Breast epithelium (tissue), 4 donors: ENCODE data around the gene SPRING1. TPM values are rescaled to one million over a fixed set of nuclear protein-coding genes. Genes with fewer than 3 reads are reported as not detected.
"Not testable (repeated sequence)": the region's sequence is repeated elsewhere in the genome, so short reads cannot be mapped to it uniquely, and the experiment has no call there.

Experiments
- DNase-seq, 2 donors: peaks; one replicate each; pipeline ENCODE4 v3.0.0-alpha.2; 2019; ENCODE audit warnings: low spot score in 2 of 2
- H3K27ac ChIP-seq, 2 donors: fragments of 200-600 bp; sonication (generic) in 1 of 2; one replicate each; pipeline ENCODE4 v1.5.1; 2016 to 2019; ENCODE audit warnings: mild to moderate bottlenecking in 1 of 2
- H3K27me3 ChIP-seq, 2 donors: fragments of 200-600 bp; sonication (generic) in 1 of 2; one replicate each; pipeline versions ENCODE4 v1.5.1 to v1.6.0; 2017 to 2019; ENCODE audit warnings: control low read depth in 1 of 2, mild to moderate bottlenecking in 1 of 2
- H3K36me3 ChIP-seq: fragments of 200-600 bp; one replicate; pipeline ENCODE4 v1.5.1; 2019
- H3K4me1 ChIP-seq, 2 donors: fragments of 200-600 bp; sonication (generic); one replicate each; pipeline ENCODE4 v1.5.1; 2016 to 2019; ENCODE audit warnings: control low read depth in 1 of 2
- H3K4me3 ChIP-seq, 3 donors: fragments of 200-600 bp; sonication (generic); 1 replicate in 2 of 3; 2 replicates in 1 of 3; pipeline ENCODE4 v1.5.1; 2016 to 2019; ENCODE audit warnings: mild to moderate bottlenecking in 3 of 3, moderate library complexity in 2 of 3
- H3K9me3 ChIP-seq, 2 donors: fragments of 200-600 bp; sonication (generic) in 1 of 2; one replicate each; pipeline ENCODE4 v1.5.1; 2016 to 2019; ENCODE audit warnings: control low read depth in 1 of 2
- POLR2A ChIP-seq: fragments of 450-650 bp; IDR thresholded peaks from one replicate; pipeline ENCODE4 v1.6.1; 2016; ENCODE audit warnings: antibody characterized with exemption, mild to moderate bottlenecking, moderate library complexity
- POLR2AphosphoS5 ChIP-seq, 3 donors: sonication (generic); formaldehyde crosslinking; IDR thresholded peaks; one replicate each; pipeline ENCODE4 v1.6.1; 2017; ENCODE audit warnings: antibody characterized with exemption in 3 of 3
- intact Hi-C: fragments of 100-400 bp; cut with DNase I; formaldehyde crosslinking; loops from one replicate; pipeline ENCODE4 v1.15.1; 2023; ENCODE audit warnings: low total_unique reads
- total RNA-seq, 3 donors: library from RNA; depleted of rRNA; stranded (reverse); fragments of >200 nt; gene quantifications; one replicate each; pipeline ENCODE4 v1.1.0, GENCODE V29; 2016
- TF ChIP-seq, protein P1 (sequence below), 3 donors: fragments of 450-650 bp; IDR thresholded peaks; one replicate each; pipeline ENCODE4 v1.5.1; 2016 to 2017; ENCODE audit warnings: antibody characterized with exemption in 3 of 3, mild to moderate bottlenecking in 3 of 3, moderate library complexity in 3 of 3

Gene SPRING1
- total RNA-seq, 3 donors from 2014 or later, result 13.8 to 18.4 (median 15.7) TPM

DNA sequence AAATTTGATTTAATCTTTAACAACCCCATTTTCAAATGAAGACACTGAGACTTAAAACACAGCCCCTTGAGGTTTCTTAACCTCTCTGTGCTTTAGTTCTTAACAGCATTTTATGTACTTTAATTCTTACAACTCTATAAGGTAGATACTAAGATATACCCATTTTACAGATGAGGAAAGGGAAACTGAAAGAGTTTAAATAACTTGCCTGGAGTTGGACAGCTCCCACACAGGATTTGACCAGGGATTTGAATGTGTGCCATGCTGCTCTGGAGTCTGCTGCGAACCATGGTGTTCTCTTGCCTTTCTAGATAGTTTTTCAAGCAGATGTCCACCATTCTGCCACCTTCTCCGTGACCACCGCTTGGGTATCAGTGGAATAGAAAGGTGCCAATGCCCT, 28.4 kb upstream of the SPRING1 start:
- intact Hi-C loops, result no loop called here
- Histone ChIP-seq H3K4me3 (no peak overlapping the region), H3K27ac (no peak overlapping the region), H3K4me1 (no peaks in the 10 kb centered on the region), H3K9me3 (no peaks in the 10 kb centered on the region), H3K27me3 (no peaks in the 10 kb centered on the region), H3K36me3 (no peaks in the 10 kb centered on the region)
- DNase-seq, result no peak
- TF ChIP-seq POLR2AphosphoS5 (IDR thresholded peaks at IDR 0.05), result no peak
- TF ChIP-seq, protein P1, sequence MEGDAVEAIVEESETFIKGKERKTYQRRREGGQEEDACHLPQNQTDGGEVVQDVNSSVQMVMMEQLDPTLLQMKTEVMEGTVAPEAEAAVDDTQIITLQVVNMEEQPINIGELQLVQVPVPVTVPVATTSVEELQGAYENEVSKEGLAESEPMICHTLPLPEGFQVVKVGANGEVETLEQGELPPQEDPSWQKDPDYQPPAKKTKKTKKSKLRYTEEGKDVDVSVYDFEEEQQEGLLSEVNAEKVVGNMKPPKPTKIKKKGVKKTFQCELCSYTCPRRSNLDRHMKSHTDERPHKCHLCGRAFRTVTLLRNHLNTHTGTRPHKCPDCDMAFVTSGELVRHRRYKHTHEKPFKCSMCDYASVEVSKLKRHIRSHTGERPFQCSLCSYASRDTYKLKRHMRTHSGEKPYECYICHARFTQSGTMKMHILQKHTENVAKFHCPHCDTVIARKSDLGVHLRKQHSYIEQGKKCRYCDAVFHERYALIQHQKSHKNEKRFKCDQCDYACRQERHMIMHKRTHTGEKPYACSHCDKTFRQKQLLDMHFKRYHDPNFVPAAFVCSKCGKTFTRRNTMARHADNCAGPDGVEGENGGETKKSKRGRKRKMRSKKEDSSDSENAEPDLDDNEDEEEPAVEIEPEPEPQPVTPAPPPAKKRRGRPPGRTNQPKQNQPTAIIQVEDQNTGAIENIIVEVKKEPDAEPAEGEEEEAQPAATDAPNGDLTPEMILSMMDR (IDR thresholded peaks at IDR 0.05), result no peak
- TF ChIP-seq POLR2A, result no peak

DNA sequence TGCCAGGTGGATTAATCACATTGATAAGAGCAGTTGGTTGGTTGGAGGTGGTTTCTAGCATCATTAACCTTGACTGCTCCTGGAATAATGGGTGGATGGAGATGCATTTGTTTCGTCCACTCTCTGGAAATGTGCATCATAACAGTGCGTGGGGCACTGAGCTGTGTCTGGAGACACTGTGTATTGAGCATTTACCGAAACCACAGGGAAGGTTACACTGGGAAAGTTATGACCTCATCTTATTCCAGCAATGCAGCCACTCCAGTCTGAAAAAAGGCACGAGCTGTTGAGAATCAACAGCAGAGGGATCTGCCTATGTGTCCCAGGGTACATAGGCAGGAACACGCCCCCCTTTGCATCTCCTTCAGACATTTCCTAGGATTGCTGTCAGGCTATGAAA, 27.4 kb upstream of the SPRING1 start:
- Histone ChIP-seq H3K9me3 (no peaks in the 10 kb centered on the region), H3K4me1 (no peaks in the 10 kb centered on the region), H3K36me3 (no peaks in the 10 kb centered on the region), H3K4me3 (no peak overlapping the region), H3K27ac (no peak overlapping the region), H3K27me3 (no peaks in the 10 kb centered on the region)
- no peak for TF ChIP-seq POLR2AphosphoS5 (IDR thresholded peaks at IDR 0.05)
- no peak for TF ChIP-seq POLR2A
- TF ChIP-seq, protein P1 (IDR thresholded peaks at IDR 0.05), result no peak
- no peak for DNase-seq
- intact Hi-C loops, result no loop called here

DNA sequence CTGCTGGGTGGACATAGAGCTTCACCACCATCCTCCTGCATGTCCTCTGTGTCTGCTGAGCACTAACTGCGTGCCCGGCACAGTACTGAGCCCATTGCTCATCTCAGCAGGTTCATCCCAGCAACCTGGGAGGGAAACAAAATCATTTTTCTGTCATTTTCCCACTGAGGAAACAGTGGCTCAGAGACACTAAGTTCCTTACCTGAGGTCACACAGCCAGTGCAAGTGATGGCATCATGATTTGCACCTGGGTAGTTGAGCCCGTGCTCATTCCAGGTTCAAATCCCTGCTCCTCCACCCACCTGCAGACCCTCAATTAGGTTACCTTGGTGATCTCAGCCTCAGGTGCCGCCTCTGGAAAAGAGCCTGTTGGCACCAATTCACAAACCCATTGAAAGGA, 23.6 kb upstream of the SPRING1 start:
- Histone ChIP-seq H3K27ac (no peak overlapping the region), H3K9me3 (no peaks in the 10 kb centered on the region), H3K4me3 (no peak overlapping the region), H3K36me3 (no peaks in the 10 kb centered on the region), H3K4me1 (no peaks in the 10 kb centered on the region), H3K27me3 (no peaks in the 10 kb centered on the region)
- DNase-seq, result no peak
- TF ChIP-seq POLR2A (no peak), POLR2AphosphoS5 (IDR thresholded peaks at IDR 0.05) (no peak)
- TF ChIP-seq, protein P1 (IDR thresholded peaks at IDR 0.05), result no peak
- intact Hi-C loops, result no loop called here

DNA sequence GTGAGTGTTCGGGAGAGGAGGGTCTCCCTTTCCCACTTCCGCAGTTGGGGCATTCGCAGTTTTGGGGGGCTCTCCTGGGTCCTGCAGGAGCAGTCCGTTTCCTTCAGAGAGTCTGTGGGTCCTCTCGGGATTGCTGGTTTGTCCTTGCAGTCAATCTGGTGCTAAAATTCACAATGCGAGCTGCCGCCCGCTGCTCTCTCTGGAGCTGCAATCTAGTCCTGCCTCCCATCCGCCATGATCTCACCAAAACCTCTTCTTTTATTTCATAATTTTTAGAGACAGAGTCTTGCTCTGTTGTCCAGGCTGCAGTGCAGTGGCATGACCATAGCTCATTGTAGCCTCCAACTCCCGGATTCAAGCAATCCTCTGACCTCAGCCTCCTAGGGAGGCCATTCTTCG, 22.8 kb upstream of the SPRING1 start:
- no peak overlapping the region for H3K4me3 ChIP-seq
- TF ChIP-seq POLR2A (no peak), POLR2AphosphoS5 (IDR thresholded peaks at IDR 0.05) (no peak)
- TF ChIP-seq, protein P1 (IDR thresholded peaks at IDR 0.05), result no peak
- H3K27me3 ChIP-seq, result no peaks in the 10 kb centered on the region
- no peaks in the 10 kb centered on the region for H3K9me3 ChIP-seq
- no peak for DNase-seq
- H3K4me1 ChIP-seq, result no peaks in the 10 kb centered on the region
- H3K27ac ChIP-seq, result no peak overlapping the region
- intact Hi-C loops, result loop anchor here (1.0 kb wide), 1 partner anchor 24 kb away; no protein-coding TSS in a partner anchor
- H3K36me3 ChIP-seq, result no peaks in the 10 kb centered on the region

DNA sequence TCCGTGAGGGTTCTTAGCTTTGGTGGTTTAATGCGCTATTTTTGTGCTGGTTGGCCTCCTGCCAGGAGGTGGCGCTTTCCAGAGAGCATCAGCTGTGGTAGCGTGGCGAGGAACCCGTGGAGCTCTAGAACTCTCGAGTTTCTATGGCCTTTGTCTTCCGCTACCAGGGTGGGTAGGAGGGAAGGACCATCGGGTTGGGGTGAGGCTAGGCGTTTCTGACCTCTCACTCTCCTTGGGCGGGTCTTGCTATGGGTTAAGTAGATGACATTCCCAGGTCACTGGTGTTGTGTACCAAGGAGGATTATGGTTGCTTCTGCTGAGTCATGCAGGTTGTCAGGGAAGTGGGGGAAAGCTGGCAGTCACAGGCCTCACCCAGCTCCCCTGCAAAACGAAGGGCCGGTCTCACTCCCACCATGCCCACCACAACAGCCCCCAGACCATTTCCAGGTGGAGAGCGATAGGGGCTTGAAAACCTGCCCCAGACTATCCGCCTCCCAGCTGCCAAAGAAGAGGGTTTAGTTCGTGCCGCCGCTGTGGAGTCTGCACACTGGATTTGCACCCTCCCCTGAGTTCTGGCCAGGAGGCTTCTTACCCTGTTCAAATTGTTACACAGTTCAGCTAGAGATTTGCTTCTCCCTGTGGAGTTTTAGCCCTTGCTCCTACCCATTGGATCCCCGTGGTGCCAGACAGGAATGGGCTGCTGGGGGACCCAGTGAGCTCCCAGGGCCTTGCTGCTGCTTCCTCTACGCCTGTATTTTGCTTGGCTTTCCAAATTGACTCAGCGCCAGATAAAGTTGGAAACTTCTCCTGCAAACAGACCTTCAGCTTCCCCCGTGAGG, 22.1 kb upstream of the SPRING1 start:
- Histone ChIP-seq H3K36me3 (no peaks in the 10 kb centered on the region), H3K4me1 (no peaks in the 10 kb centered on the region), H3K27ac (no peak overlapping the region), H3K27me3 (no peaks in the 10 kb centered on the region), H3K4me3 (no peak overlapping the region), H3K9me3 (no peaks in the 10 kb centered on the region)
- DNase-seq, result no peak
- TF ChIP-seq POLR2A, result no peak
- TF ChIP-seq, protein P1 (IDR thresholded peaks at IDR 0.05), result no peak
- no peak for TF ChIP-seq POLR2AphosphoS5 (IDR thresholded peaks at IDR 0.05)
- intact Hi-C loops, result loop anchor here (1.0 kb wide), 1 partner anchor 24 kb away; no protein-coding TSS in a partner anchor

DNA sequence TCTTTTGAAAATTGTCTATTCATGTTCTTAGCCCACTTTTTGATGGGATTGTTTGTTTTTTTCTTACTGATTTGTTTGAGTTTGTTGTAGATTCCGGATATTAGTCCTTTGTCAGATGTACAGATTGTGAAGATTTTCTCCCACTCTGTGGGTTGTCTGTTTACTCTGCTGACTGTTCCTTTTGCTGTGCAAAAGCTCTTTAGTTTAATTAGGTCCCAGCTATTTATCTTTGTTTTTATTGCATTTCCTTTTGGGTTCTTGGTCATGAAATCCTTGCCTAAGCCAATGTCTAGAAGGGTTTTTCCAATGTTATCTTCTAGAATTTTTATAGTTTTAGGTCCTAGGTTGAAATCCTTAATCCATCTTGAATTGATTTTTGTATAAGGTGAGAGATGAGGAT, 16.9 kb upstream of the SPRING1 start:
- H3K27me3 ChIP-seq, H3K27ac ChIP-seq, DNase-seq, H3K36me3 ChIP-seq, intact Hi-C loops, H3K9me3 ChIP-seq, H3K4me3 ChIP-seq, H3K4me1 ChIP-seq: not testable (repeated sequence)

DNA sequence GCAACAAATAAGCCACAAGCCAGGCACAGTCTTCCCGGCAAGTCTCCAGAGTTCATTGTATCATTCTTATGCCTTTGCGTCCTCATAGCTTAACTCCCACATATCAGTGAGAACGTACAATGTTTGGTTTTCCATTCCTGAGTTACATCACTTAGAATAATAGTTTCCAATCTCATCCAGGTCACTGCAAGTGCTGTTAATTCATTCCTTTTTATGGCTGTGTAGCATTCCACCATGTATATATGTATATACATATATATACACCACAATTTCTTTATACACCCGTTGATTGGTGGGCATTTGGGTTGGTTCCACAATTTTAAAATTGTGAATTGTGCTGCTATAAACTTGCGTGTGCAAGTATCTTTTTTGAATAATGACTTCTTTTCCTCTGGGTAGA, 16.2 kb upstream of the SPRING1 start:
- H3K9me3 ChIP-seq, H3K27ac ChIP-seq, DNase-seq, H3K36me3 ChIP-seq, H3K4me3 ChIP-seq, intact Hi-C loops, H3K27me3 ChIP-seq, H3K4me1 ChIP-seq: not testable (repeated sequence)
